Occipital lobe (tissue), 2 donors: ENCODE results near the gene MFAP2. TPM values are rescaled to one million over a fixed set of nuclear protein-coding genes. Genes with fewer than 3 reads are reported as not detected.

ENCODE experiments used
- DNase-seq: peaks from one replicate; lab custom pipeline; 2025; lab: John Stamatoyannopoulos, UW
- total RNA-seq: library from RNA; depleted of rRNA; stranded (reverse); fragments of >200 nt; gene quantifications from one replicate; pipeline ENCODE4 v1.2.3, GENCODE V29; 2014

MFAP2 gene
- total RNA-seq, 1 donor from 2014 or later, result 5.6 TPM

GRCh38 chr1:16981269-16981849 lies 939 bp upstream of the MFAP2 start:
- no peak for DNase-seq

DNA sequence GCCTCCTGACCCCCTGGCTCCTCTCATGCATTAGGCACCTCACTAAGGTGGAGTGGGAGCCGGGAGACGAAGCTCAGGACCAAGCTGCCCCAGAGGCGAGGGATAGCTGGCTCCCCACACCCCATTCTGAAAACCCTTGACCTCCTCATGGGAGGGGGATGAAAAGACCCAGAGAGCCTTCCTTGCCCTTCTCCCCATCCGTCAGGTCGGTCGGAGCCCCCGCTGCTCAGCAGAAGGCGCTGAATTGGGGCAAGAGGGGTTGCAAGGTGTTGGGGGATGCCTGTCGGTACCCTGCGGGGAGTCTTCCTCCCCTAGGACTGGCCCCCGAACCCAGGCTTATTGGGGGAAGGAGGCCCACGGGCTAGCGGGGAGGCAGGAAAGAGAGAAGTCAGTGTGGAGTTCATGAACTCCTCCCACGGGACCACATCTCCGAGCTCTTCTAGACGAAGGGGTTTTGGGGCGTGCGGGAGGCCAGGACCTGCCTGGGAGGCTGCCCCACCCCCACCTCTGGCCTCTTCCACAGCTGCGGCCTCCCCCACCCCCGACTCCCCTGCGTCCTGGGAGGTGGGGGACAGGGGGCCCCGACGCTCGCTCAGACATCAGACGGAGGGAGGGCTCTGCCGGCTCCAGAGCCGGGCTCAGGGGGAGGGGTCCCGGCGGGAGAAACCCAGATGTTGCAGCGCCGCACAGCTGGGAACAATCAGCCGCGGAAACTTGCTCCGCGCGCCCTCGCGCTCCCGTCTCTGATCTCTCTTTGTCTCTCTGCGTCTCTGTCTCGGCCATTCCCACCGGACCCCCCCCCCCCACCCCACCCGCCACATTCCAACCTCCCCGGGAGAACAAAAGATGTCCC lies 719 bp downstream of the MFAP2 start:
- no peak for DNase-seq

GRCh38 chr1:16978567-16979474 lies 1.6 kb downstream of the MFAP2 start:
- DNase-seq, result no peak

DNA sequence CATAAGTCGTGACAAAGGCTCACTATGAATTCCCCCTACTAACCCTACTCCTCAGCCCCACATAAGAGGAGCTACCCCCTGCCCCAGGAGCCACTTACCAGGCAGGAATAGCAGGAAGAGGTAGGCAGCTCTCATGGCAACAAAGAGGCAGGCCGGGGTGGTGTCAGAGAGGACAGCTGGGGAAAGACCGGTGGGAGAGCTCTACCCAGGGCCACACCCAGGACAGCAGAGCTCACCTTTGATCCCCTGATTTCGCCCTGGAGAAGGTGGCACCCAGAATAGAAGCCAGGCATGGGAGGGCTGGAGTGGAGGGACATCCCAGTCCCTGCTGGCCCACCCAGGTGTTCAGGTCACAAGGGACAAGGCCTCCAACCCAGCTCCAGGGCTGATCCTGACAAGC lies 2.3 kb downstream of the MFAP2 start:
- DNase-seq, result no peak

DNA sequence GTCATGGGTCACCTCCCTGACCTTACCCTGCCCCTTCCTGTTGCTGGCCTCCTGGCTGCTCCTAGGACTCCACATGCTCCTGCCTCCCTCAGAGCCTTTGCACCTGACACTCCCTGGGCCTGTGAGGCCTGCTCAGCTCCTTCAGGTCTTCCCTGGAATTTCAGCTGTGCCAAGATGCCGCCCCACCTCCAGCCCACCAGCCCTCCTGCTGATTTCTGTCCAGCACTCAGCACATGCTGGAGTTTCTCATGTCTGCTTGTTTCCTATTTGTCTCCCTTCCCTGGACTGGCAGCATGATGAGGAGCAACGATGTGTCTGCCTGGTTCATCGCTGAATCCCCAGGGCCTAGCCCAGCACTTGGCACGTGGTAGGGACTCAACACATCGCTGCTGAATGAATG lies 3.0 kb downstream of the MFAP2 start:
- DNase-seq, result no peak

- no peak for DNase-seq
Observed at GRCh38 chr1:16976966-16977365, 3.5 kb downstream of the MFAP2 start.

DNA sequence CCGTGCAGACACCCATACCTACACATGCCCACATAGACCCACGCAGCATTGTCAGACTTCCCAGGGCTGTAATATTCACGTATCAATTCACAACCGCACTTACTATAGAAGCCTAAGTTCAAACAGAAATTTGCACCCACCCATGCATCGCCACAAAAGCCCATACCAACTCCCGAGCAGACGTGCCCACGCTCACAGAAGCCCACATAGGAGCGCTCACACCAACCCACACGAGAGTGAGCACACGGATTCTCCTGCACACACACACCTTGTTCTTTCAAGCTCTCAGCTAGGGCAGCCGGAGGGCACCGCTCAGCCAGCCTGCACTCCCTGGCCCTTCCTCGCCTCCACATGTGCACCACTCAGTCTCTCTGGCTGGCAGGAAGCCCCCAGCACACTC lies 4.6 kb downstream of the MFAP2 start:
- no peak for DNase-seq

DNA sequence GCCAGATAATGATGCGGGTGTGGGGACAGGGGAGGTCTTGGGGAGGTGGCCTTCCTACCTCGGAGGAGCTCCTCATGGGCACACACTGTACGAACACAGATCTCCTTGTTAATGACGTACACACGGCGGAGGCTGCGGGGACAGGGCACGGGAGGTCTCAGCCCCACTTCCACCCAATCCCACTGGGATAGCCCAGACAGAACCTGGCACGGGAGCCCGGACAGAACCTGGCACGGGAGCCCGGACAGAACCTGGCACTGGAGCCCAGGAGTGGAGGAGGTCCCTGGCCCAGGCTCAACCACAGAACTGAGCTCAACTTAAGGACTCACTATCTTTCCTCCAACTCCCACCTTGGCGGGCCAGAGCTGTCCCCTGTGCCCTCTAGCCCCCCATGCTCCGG lies 5.2 kb downstream of the MFAP2 start:
- no peak for DNase-seq

GRCh38 chr1:16973215-16973614 lies 7.2 kb downstream of the MFAP2 start:
- DNase-seq, result no peak

- DNase-seq, result no peak
Observed at GRCh38 chr1:16972189-16972895, 8.1 kb downstream of the MFAP2 start.

DNA sequence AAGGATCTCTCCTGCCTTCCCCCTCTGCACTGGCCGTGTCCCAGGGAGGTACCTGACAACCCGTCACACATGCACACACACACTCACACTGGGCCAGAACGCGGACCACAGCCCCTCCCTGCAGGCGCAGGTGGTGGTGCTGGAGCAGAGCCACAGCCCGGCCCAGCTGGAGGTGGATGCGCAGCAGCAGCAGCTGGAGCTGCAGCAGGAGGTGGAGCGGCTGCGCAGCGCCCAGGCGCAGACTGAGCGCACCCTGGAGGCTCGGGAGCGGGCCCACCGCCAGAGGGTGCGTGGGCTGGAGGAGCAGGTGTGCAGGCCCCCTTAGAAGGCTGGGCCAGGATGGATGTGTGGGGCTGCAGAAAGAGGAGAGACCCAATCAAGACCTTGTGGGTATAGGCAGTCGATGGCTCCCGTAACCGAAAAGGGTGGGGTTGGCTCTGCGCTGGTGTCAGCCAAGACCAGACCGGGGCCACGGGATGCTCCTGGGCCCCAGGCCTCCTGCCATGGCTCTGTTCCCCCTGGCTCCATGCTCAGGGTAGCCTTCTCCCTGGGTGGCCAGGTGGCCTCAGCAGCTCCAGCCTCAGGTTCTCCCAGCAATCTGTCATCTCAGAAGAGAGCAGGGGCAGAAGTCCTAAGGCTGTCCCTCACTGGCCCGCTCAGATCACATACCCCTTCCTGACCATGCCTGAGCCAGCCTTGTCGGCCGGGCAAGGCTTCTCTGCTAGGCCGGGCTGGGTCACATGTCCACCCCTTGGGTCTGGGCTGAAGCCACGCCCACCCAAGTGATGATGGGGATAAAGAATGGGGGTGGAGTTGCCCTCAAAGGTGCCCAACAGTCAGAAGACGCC lies 8.9 kb downstream of the MFAP2 start:
- DNase-seq, result no peak

- DNase-seq, result no peak
Observed at GRCh38 chr1:16970132-16970910, 10.1 kb downstream of the MFAP2 start.

DNA sequence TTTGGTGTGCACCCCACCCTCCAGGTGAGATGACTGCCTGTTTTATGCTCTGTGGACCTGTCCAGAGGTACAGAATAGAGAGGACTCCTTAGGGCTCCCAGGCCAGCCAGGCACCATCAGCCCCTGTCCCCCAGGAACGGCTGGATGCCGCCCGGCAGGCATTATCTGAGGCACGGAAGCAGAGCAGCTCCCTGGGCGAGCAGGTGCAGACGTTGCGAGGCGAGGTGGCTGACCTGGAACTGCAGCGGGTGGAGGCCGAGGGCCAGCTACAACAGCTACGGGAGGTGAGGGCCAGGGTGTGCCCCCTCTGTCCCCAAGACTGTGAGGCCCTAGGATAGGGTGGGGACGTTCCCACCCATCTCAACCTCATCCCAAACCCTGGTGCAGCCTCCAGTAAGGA lies 10.8 kb downstream of the MFAP2 start:
- DNase-seq, result no peak

DNA sequence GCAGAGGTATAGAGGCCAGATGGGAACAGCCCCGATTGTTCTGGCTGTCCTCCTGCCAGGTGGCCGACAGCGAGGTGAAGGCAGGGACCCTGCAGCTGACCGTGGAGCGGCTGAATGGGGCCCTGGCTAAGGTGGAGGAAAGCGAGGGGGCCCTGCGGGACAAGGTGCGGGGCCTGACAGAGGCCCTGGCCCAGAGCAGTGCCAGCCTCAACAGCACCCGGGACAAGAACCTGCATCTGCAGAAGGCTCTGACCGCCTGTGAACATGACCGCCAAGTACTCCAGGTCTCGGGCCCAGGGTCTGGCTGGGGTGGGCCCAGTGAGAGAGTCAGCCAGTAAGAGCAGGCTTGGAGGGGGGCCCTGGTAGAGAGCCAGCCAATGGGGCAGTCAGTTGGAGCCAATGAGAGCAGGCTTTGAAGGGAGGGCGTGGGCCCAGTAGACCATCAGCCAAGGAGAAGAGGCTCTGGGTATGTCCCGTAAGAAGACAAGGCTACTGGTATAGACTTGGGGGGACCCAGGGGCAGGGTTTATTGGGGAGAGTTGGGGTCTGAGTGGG lies 11.3 kb downstream of the MFAP2 start:
- no peak for DNase-seq

GRCh38 chr1:16968372-16968771 lies 12.0 kb downstream of the MFAP2 start:
- no peak for DNase-seq

GRCh38 chr1:16967962-16968361 lies 12.5 kb downstream of the MFAP2 start:
- no peak for DNase-seq

- no peak for DNase-seq
Observed at GRCh38 chr1:16967095-16967575, 13.3 kb downstream of the MFAP2 start.

DNA sequence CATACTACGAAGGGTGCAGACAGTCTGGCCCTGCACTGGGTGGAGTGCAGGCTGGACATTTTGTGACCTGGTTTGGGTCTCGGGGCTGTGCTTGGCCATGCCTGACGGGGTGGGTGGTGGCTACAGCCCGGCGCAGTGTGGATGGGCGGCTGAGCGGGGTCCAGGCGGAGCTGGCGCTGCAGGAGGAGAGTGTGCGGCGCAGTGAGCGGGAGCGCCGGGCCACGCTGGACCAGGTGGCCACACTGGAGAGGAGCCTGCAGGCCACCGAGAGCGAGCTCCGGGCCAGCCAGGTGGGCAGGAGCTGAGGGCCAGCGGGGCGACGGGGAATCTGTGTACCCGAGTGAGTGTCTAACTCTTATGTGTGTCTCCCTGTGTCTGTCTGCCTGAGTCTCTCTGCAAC lies 14.1 kb downstream of the MFAP2 start:
- no peak for DNase-seq

- no peak for DNase-seq
Observed at GRCh38 chr1:16965486-16966067, 14.8 kb downstream of the MFAP2 start.
